IPS-NIHi7 (cell line): ENCODE measurements around the gene PEG3.

ENCODE experiments used
- DNase-seq: peaks from one replicate; pipeline ENCODE4 v3.0.0; 2012; ENCODE audit warnings: mixed read lengths; ENCODE audit errors: extremely low spot score

Gene PEG3

GRCh38 chr19:56808717-56809392, 31.7 kb downstream of the PEG3 start:
- DNase-seq: no peak

DNA sequence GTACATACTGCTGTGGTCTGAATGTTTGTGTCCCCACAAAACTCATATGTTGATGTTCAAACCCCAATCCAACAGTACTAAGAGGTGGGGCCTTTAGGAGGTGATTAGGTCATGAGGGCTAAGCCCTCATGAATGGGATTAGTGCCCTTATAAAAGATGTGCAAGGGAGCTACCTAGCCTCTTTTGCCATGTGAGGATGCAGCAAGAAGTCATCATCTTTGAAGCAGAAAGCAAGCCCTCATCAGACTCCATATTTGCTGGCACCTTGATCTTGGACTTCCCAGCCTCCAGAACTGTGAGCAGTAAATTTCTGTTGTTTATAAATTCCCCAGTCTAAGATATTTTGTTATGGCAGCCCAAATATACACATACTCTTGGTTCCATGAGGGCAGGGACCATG, 33.9 kb downstream of the PEG3 start:
- no peak for DNase-seq
